Adrenal gland (tissue), 5 donors: ENCODE measurements around the gene MILR1.

Experiments
- POLR2A ChIP-seq, 2 donors: fragments of 450-650 bp; IDR thresholded peaks; one replicate each; pipeline ENCODE4 v1.6.1; 2017; ENCODE audit warnings: antibody characterized with exemption in 2 of 2, mild to moderate bottlenecking in 2 of 2, moderate library complexity in 1 of 2
- TF ChIP-seq, protein P1 (sequence below), 6 experiments: fragments of 450-650 bp in 4 of 6; fragments of 200-600 bp in 2 of 6; sonication (generic) in 1 of 6; IDR thresholded peaks; 1 replicate in 5 of 6; 2 replicates in 1 of 6; pipeline versions ENCODE4 v1.5.1 to v1.8.0; 2016 to 2021; ENCODE audit warnings: antibody characterized with exemption in 6 of 6, mild to moderate bottlenecking in 2 of 6, moderate library complexity in 1 of 6
- donor health status: DM: no; HTN: no; CAD: no.

DNA sequence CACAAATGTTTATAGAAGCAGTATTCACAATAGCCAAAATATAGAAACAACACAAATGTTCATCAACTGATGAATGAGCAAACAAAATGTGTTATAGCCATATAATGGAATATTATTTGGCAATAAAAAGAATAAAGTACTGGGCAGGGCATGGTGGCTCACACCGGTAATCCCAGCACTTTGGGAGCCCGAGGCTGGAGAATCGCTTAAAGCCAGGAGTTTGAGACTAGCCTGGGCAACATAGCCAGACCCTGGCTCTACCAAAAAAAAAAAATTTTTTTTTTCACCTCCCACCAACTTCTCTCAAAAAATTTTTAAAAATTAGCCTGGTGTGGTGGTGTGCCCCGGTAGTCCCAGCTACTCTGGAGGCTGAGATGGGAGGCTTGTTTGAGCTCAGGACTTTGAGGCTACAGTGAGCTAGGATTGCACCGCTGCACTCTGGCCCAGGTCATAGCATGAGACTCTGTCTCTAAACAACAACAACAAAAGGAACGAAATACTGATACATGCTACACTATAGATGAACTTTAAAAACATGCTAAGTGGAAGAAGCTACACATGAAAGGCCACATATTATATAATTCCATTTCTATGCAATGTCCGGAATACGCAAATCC, 47.6 kb upstream of the MILR1 start:
- TF ChIP-seq, protein P1, sequence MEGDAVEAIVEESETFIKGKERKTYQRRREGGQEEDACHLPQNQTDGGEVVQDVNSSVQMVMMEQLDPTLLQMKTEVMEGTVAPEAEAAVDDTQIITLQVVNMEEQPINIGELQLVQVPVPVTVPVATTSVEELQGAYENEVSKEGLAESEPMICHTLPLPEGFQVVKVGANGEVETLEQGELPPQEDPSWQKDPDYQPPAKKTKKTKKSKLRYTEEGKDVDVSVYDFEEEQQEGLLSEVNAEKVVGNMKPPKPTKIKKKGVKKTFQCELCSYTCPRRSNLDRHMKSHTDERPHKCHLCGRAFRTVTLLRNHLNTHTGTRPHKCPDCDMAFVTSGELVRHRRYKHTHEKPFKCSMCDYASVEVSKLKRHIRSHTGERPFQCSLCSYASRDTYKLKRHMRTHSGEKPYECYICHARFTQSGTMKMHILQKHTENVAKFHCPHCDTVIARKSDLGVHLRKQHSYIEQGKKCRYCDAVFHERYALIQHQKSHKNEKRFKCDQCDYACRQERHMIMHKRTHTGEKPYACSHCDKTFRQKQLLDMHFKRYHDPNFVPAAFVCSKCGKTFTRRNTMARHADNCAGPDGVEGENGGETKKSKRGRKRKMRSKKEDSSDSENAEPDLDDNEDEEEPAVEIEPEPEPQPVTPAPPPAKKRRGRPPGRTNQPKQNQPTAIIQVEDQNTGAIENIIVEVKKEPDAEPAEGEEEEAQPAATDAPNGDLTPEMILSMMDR (IDR thresholded peaks at IDR 0.05), result no peak
- TF ChIP-seq POLR2A (IDR thresholded peaks at IDR 0.05), result no peak
